Erythroblast (primary cell): ENCODE measurements around the gene BBC3.
"Not testable (repeated sequence)": the region's sequence is repeated elsewhere in the genome, so short reads cannot be mapped to it uniquely, and the experiment has no call there.

Experiments used
- DNase-seq, 2 experiments: peaks; one replicate each; lab custom pipeline; 2025; lab: John Stamatoyannopoulos, UW
- GATA1 ChIP-seq: IDR thresholded peaks from 2 replicates; pipeline ENCODE4 v1.6.1; 2011; ENCODE audit warnings: low read depth, mild to moderate bottlenecking, control low read depth, low read length, moderate library complexity
- POLR2A ChIP-seq: IDR thresholded peaks from 2 replicates; pipeline ENCODE4 v1.6.1; 2011; ENCODE audit warnings: mild to moderate bottlenecking, low read length

The BBC3 gene

DNA sequence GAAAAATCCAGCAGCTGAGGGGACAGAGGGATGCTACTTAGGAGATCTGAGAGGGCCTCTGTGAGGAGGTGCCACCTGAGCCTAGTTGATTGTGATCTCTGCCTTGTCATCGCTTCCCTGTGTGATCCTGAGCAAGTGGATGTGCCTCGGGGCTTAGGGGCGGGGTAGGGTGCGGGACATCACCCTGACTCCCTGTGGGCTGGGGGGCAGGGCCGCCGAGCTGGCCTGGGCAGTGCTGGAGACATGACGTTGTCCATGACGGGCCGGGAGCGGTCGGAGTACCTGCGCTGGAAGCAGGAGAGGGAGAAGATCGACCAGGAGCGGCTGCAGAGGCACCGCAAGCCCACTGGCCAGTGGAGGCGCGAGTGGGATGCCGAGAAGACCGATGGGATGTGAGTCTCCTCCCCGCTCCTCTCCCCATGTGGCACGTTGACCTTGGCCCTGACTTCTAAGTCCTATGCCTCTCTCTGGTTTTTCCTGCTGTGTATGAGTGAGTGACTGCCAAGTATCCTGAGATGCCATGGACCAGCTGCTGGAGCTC is 35.5 kb upstream of the BBC3 start:
- no peak for TF ChIP-seq POLR2A
- no peak for DNase-seq

DNA sequence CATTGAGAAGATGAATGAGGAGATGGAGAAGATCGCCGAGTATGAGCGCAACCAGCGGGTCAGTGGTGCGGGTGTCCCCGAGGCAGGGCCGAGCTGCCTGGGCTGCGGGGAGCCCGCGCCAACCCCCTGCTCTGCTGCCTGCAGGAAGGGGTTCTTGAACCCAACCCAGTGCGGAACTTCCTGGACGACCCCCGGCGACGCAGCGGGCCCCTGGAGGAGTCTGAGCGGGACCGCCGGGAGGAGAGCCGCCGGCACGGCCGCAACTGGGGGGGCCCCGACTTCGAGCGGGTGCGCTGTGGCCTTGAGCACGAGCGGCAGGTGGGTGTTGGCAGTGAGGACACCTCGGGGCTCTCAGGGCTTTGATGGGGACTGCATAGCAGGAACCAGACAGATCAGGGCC is 33.6 kb upstream of the BBC3 start:
- DNase-seq: no peak
- TF ChIP-seq GATA1: no peak
- TF ChIP-seq POLR2A: no peak

DNA sequence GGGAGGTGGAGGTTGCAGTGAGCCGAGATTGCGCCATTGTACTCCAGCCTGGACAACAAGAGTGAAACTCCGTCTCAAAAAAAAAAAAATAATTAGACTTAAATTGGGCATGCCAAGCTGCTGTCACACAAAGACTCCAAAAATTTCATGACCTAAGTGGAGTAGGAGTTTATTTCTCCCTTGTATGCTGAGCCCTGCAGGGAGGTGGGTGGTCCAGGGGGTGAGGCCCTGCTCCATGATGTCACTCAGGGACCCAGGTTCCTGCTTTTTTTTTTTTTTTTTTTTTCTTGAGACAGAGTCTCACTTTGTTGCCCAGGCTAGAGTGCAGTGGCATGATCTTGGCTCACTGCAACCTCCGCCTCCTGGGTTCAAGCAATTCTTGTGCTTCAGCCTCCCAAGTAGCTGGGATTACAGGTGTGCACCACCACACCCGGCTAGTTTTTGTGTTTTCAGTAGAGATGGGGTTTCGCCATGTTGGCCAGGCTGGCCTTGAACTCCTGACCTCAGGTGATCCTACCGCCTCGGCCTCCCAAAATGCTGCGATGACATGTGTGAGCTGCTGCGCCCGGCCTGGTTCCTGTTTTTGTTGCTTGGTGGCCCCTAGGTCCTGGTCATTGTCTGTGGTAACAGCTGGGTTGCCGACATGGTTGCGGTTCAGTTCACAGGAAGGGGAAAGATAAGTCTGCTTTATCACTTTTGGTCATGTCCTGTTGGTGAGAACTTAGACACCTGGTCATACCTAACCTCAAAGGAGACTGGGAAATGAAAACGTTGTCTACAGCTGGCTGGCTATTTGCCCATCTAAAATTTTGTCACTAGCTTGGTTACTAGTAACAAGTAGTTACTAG is 31.2 kb upstream of the BBC3 start:
- not testable (repeated sequence) for DNase-seq

DNA sequence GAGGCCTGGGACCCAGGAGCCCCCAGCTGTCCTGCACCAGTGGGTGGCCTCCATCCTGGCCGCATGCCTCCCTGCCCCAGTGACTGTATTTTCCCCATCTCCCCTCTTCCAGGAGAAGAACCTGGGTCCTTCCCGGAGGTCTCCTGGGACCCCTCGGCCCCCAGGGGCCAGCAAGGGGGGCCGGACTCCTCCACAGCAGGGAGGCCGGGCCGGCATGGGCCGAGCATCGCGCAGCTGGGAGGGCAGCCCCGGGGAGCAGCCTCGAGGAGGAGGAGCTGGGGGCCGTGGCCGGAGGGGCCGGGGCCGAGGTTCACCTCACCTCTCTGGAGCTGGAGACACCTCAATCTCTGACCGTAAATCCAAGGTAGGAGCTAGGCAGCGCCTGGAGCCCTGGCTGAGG is 29.5 kb upstream of the BBC3 start:
- TF ChIP-seq GATA1 (no peak), POLR2A (no peak)
- no peak for DNase-seq

DNA sequence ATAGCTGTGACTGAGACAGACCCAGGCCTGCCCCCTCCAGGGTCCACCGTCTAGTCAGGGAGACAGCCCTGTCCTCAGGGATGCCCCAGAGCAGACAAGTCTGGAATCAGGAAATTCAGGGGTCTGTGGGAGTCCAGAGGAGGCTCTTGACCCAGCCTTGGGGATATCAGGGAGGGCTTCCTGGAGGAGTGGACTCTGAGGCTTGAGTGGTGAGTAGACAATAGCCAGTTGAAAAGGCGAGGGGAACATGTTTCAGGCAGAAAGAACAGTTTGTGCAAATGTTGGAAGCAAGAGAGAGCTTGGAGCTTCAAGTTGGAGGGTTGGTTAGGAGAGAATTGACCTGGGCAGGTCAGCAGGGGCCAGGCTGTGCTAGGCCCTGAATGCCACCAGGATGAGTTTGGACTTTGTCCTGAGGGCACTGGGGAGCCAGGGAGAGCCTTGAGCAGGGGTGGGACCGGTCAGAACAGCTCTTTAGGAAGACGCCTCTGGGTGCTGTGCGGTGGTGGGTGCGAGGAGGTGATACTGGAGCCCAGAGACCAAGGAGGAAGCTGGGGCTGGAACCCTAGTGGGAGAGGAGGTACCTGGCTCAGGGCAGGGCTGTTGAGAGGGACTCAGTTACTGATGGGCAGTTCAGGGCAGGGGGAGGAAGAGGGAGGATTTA is 28.0 kb upstream of the BBC3 start:
- DNase-seq: no peak
- TF ChIP-seq POLR2A (no peak), GATA1 (no peak)

DNA sequence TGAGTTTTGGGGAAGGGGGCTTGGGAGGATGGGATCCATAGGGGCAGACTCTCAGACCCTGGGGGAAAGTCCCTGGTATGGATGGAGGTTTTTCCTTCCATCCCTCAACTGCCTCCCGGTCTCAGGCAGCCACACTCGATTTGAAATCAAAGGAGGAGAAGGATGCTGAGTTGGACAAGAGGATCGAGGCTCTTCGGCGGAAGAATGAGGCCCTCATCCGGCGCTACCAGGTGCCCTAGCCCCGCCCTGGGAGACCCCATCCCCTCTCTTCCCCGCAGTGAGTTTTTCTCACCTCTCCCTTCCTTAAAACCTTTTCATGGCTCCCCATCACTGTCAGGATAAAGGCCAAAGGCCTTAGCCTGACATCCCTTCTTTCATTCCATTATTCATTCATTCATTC is 27.4 kb upstream of the BBC3 start:
- no peak for DNase-seq

DNA sequence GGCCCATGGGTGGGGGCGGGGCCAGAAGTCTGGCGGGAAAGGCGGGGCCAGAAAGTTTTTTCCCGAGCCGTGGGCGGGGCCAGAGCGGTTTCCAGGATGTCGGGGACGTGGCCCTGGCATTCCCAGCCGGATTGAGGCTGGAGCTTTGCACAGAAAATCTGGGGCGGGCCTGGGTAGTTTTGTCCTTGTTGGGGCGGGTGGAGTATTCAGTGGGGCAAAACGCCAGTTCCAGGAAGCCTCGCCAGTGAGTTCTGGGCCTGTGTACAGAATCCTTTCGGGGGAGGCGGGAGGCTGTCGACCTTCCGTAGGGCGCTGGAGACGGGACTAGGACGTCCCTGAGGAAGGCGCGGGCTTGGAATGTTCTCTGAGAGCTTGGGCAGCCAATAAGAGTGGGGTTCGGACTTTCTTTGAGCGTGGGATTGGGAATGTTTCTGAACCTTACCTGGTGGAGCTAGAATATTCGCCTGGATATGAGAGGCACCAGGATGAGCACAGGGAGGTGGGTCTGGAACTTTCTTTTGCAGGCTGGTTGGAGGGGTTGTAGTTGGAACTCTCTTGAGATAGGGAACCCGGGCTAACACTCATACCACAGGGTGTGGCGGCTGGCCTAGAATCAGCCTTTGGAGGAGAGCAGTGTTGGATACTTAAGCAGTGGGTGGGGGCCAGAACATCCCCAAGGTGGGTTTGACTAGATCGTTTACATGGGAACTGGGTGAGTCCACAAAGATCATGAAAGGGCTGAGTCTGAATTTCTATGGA is 26.6 kb upstream of the BBC3 start:
- TF ChIP-seq GATA1 (no peak), POLR2A (no peak)
- DNase-seq: peak; percentile 54 to 58

More for the DNA sequence above, 27.4 kb upstream of the BBC3 start:
- TF ChIP-seq POLR2A: no peak
- no peak for TF ChIP-seq GATA1

DNA sequence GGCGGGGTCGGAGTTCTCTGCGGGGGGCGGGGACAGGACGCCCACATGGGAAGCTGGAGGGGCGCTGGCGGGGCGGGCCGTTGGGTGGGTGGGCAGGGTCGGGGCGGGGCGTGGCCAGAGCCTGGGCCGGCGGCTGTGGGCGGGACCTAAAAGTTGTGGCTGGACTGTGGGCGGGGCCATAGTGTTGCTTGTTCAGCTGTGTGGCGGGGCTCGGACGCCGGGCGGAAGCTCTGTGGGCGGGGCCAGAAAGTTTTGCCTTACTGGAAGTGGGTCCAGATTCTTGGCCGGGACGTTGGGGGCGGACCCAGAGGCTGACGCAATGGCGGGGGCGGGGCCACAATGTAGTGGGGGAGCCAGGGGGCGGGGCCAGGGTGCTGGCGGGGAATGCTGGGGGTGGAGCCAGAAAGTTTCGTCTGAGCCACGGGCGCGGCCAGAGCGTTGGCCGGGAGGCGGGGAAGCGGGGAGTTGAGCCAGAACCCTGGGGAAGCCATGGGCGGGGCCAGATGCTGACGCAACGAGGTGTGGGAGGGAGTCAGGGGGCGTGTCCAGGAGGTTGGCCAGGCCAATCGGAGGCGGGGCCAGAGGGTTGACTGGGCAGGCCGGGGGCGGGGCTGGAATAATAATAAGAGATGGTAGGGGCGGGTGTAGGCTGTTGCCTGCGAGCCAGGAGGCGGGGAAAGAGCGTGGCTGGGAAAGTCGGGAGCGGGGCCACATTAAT is 25.9 kb upstream of the BBC3 start:
- TF ChIP-seq POLR2A: no peak
- no peak for TF ChIP-seq GATA1
- peak; percentile 100 for DNase-seq

DNA sequence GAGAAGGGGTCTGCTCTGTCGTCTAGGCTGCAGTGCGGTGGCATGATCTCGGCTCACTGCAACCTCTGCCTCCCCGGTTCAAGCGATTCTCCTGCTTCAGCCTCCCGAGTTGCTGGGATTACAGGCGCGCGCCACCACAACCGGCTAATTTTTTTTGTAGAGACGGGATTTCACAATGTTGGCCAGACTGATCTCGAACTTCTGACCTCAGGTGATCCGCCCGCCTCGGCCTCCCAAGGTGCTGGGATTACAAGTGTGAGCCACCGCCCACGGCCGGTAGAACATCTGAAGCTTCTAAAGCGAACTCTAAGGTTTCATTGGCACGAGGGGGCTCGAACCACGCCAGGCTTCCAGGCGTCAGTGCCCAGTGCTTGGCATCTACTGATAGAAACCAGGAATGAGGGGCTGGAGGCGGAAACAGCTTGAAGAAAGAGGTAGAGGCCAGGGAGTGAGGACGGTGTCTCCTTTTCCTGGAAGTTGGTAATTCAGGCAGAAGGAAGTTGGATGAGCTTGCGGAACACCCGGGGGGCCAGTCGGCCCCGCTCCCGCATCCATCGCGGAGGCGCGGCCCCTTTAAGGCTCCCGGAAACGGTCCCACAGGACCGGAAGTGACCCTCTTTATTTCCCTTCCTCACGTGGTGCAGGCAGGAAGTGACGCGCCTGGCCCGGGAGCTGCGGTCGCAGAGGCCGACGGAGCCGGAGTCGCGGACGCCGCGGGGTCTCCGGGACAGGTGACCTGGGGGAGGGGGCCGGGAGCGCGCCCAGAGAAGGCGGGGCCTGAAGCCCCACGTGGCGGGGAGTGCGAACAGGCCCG is 25.1 kb upstream of the BBC3 start, which contains the start of gene CCDC9:
Gene CCDC9, plus strand, starts transcription at position 647 of the 814 bp plus-strand sequence. CDS start 1,876 bp downstream, outside the sequence.
- TF ChIP-seq POLR2A (peak; percentile 91), GATA1 (no peak)
- DNase-seq: peak; percentile 97 to 98

DNA sequence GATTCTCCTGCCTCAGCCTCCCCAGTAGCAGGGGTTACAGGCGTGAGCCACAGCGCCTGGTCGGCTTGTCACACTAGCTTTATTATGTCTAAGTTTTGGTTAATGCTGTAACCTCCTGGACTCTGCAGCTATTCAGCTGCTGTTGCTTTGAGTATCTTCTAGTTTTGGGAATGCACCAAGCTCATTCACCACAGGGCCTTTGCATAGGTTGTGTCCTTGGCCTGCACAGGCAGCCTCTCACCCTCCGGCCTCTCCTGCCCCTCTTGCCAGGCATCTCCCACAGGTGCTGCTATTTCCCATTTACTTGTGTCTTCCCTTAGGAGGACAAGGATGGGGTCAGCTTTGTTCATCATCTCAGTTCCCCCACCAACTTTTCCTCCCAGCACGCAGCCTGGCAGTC is 23.0 kb upstream of the BBC3 start:
- no peak for TF ChIP-seq GATA1
- TF ChIP-seq POLR2A: no peak
- no peak for DNase-seq

DNA sequence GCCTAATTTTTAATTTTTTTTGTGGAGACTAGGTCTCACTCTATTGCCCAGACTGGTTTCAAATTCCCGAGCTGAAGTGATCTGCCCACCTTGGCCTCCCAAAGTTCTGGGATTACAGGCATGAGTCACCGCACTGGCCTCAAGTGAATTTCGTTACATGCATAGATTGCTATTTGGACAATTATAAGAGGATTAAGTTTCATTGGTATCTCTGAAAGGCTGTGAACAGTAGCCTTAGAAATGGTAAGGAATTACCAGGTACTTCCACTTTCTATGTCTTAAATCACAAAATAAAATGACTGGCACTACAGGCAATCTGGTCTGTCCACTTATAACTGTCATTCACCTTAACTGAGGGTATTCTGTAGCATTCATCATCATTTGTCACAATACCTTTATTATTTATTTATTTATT is 22.5 kb upstream of the BBC3 start:
- TF ChIP-seq GATA1 (no peak), POLR2A (no peak)
- no peak for DNase-seq

DNA sequence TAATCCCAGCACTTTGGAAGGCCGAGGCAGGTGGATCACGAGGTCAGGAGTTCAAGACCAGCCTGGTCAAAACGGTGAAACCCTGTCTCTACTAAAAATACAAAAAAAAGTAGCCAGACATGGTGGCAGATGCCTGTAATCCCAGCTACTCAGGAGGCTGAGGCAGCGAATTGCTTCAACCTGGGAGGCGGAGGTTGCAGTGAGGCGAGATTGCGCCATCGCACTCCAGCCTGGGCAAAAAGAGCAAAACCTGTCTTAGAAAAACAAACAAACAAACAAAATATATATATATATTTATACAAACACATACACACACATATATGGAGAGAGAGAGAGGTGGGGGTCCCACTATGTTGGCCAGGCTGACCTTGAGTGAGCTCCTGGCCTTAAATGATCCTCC is 22.0 kb upstream of the BBC3 start:
- not testable (repeated sequence) for DNase-seq
